Myocyte (in vitro differentiated cells): ENCODE measurements around the gene TCP11L1. TPM values are rescaled to one million over a fixed set of nuclear protein-coding genes. Genes with fewer than 3 reads are reported as not detected.
"Not testable (repeated sequence)": the region's sequence is repeated elsewhere in the genome, so short reads cannot be mapped to it uniquely, and the experiment has no call there.

Experiments used
- DNase-seq: peaks from one replicate; pipeline ENCODE4 v3.0.0-alpha.2; 2012; ENCODE audit warnings: low read depth
- total RNA-seq: library from RNA; depleted of rRNA; stranded (reverse); fragments of >200 nt; gene quantifications from 2 replicates; pipeline ENCODE4 v1.2.3, GENCODE V29; 2014

TCP11L1 gene
- total RNA-seq, 1 donor from 2014 or later = 20.3 TPM

DNA sequence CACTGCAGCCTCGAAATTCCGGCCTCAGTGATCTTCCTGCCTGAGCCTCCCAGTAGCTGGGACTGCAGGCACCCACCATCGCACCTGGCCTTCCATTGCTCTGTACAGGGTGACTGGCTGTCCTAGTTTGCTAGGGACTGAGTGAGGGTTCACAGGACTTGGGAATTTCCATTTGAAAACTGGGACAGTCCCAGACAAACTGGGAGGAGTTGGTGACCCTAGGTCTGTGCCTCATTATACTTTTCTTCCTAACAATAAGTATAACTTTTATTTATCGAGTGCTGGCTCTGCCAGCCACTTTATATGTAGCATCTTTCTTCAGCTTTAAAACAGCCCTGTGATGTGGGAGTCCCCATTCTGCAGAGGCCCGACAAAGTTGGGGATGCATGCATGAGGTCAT is 25.5 kb downstream of the TCP11L1 start:
- DNase-seq = no peak

DNA sequence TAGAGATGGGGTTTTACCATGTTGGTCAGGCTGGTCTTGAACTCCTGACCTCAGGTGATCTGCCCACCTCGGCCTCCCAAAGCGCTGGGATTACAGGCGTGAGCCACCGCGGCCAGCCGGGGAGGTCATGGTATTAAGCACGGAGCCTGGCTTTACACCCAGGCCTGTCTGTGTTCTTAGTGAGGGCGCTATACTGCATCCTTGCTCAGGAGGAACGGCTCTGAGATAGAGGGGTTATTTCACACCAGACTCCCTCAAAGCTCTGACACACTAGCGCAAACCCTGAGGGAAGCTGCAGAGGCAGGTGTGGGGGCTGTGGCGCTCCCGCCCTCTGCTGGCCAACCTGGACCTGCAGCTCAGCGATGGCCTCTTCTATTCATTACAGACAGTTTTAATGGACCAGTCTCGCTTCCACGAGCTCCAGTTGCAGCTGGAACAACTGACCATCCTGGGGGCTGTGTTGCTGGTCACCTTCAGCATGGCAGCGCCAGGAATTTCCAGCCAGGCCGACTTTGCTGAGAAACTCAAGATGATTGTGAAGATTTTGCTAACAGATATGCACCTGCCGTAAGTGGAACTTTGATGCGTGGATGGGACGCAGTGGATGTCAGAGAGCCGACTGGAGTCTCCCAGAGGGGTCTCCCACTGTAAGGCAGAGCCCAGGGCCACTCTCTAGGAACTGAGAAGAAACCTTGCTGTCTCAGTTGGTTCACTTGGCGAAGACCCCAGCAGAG is 26.2 kb downstream of the TCP11L1 start:
- DNase-seq = peak; percentile 65

DNA sequence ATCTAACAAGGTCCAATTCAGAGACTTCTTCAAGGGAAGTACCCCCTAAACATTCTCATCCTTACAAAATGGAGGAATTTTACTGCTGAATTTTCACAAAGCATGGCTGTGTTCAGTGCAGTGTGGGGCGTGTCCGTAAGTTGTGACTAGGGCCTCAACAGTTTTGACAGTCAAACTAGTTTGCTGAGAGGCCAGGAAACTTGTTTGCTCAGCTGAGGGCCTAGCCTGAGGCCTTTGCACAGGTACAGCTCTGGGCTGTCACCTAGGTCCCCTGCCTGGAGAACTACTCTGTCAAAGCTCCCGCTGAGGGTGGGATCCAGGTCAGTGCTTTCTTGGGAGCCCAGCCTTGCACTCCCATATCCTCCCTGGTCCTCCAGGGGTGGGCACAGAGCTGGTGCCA is 27.9 kb downstream of the TCP11L1 start:
- no peak for DNase-seq

DNA sequence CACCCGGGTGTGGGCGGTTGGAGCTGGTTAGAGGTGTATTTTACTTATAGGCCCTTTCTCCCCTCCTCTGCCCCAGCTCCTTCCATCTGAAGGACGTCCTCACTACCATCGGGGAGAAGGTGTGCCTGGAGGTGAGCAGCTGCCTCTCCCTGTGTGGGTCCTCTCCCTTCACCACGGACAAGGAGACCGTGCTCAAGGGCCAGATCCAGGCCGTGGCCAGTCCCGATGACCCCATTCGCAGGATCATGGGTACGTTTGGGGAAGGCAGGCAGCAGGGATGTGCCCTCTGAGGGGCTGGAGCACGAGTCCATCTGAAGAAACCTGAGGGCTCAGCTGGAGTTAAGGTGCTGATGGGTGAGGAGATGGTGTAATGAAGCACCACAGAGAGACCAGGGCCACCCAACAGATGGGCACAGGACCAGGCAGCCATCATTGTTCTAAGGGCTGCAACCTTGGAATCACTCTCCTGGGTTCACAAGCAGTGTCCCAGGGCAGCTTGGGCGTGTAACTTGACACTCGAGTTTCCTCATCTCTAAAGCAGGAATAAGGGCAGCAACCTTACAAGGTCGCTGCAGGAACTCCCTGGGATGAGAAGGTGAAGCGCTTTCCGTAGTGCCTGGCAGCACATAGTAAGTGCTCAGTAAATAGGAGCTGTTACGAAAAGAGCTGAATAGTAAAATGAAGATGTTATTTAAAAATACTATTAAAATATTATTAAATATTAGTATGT is 29.4 kb downstream of the TCP11L1 start:
- no peak for DNase-seq

DNA sequence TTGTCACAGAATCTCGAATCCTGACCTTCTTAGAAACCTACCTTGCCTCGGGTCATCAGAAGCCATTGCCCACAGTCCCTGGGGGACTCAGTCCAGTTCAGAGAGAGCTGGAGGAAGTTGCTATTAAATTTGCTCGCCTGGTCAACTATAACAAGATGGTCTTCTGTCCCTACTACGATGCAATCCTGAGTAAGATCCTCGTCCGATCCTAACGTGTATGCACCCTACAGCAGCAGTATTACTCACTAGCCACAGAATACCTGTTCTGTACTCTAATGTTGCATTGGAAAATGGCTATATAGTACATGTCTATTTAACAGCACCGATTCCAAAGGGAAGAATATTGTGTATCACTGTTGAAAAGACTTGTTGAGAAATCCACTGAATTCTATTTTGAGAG is 33.1 kb downstream of the TCP11L1 start:
- DNase-seq = no peak

DNA sequence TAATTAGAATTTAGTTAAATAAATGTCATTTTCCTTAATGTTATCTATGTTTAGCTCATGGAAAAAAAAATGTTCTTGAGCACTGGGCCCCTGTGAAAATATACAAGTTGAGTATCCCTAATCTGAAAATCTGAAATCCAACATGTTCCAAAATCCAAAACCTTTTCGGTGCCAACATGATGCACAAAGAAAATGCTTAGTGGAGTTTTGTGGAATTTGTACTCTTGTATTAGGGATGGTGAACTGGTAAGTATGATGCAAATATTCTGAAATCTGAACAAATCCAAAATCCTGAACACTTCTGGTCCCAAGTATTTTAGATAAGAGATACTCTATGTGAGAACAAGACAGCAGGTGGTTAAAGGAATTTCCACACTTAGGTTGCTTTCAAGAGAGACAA is 44.5 kb downstream of the TCP11L1 start:
- no peak for DNase-seq

DNA sequence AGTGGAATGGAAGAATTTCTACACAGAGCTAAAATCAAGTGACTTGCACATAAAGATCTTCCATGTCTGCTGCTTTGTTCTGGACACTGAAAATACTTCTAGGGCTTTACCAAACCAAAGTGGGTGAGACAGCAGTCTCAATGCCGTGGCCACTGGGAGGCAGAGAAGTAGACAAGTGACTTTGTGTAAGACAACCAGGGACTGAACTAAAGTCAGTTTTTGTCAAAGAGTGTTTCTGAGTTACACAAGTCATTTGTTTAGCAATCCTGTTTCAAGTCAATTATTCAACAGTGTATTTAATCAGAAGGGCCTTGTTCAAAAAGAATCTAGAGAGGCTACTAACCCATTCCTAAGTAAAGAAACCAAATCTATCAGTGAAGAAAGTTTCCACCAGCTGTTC is 46.6 kb downstream of the TCP11L1 start:
- no peak for DNase-seq

DNA sequence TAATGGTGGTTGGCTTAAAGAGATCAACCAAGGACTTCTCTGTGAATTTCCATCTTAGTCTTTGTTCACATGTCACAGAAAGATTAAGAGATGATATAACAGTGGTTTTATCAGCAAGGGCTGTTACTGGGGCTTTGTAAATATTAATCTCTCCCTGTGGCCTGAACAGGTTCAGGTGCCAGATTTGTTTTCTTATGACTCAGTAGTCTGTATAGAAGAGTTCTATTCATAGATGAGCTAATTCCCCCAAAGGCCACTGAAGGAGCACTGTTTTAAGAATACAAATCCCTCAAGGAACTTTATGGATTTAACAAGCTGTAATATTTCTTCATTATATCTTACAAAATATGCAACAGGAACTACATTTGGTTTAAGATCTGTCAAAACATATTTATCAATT is 50.4 kb downstream of the TCP11L1 start:
- DNase-seq = peak; percentile 67

DNA sequence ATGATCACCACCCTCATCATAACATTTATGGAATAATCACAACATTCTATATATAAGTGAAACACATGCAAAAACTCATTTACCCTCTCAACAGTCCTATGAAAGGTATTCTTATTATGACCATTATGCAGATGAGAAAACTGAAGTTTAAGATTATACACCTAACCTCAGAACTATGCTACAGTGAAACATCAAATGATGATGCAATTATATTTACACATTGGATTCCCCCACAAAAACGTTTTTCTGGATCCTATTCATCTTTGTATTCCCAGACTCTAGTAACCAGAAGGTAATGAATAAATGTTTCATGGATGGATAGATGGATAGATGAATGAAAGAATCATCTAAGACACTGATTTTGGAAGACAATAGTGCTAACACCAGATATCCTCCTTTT is 54.8 kb downstream of the TCP11L1 start:
- DNase-seq = no peak

DNA sequence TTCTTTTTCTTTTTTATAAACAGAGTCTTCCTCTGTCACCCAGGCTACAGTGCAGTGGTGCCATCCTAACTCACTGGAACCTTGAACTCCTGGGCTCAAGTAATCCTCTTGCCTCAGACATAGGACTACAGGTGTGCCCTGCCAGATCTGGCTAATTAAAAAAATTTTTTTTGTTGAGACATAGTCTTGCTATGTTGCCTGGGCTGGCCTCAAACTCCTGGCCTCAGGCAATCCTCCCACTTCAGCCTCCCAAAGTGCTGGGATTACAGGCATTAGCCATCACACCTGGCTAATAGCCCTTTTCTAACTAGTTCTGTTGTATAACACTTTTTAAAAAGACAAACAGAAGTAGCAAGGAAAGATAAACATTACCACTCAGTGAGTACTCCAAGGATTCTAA is 64.5 kb downstream of the TCP11L1 start:
- no peak for DNase-seq

DNA sequence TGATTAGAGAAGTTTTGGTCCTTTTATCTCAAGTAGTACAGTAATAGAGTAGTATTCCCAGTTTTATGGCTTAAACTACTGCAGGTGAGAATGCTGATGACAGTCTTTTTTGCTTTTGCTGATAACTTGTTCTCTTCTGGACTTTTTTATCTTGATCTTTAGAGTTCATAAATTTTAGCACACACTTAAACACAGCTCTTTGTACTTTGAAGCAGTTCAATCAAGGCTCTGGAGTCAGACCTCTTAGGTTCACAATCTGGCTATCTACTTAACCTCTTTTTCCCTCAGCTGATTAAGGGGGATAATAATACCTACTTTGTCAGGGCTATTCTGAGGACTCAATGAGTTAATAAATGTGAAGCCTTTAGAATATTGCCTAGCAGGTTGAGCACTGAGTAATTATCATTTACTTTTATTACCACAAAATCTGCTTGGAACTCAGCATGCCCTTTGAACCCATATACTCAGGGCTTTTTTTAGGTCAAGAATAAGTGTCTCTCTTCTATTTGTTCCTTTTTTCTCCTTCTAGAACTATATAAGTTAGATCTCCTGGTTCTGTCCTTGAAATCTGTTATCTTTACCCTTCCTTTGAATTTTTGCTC is 70.0 kb downstream of the TCP11L1 start:
- peak; percentile 12 for DNase-seq

DNA sequence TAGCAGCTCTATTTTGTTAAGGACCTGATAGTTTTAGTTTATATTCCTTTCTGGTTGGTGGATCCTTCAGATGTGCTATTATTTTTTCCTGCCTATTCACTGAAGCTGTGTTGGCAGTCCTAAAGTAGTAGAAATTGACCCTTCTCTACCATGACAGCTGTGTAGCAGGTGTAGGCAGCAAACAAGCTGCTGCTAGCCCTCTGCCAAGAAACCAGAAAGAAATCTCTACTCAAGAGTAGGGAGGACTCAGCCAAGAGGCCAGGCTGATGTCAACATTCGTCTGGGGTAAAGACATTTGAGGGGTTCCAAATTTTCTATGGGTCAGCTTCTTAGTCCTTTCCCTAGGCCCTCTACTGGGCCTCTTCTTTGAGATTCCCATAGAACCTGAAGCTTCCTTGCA is 70.7 kb downstream of the TCP11L1 start:
- DNase-seq = peak; percentile 85

DNA sequence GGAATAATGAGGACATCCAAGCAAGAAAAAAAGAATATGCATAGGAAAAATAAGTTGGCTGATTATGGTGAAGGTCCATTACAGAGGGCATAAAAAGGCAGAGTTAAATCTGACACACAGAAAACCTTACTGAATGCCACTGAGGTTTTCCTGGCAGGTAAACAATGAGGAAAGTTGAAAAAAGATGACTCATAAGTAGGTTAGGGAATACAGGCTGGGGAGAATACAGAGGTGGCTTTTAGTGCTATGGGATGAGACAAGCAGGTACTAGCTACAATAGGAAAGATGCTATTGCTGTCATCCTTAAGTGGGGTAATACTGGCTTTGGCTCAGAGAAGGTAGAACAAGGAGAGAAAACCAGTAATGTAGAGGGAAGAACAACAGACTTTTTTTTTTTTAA is 77.2 kb downstream of the TCP11L1 start:
- DNase-seq = no peak

DNA sequence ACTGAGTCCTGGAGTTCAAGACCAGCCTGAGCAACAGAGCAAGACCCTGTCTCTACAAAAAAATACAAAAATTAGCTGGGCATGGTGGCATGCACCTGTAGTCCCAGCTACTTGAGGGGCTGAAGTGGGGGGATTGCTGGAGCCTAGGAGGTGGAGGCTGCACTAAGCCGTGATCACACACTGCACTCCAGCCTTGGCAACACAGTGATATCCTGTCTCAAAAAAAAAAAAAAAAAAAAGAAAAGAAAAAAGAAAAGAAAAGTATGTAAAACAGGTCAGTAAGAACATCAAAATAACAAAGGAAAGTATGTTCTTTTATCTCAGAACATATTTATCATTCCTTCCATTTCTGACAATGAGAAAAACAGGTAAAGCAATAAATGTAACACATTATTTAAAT is 83.3 kb downstream of the TCP11L1 start:
- DNase-seq = not testable (repeated sequence)

Other genes starting within 250 kb of the TCP11L1 start
- gene CCDC73, start 244.9 kb upstream of the TCP11L1 start, total RNA-seq = not detected in 2 replicates
- gene PRRG4, start 209.6 kb upstream of the TCP11L1 start, total RNA-seq = 0.08 and 0.21 TPM in 2 replicates
- gene QSER1, start 146.8 kb upstream of the TCP11L1 start, total RNA-seq = 17.5 and 19.2 TPM in 2 replicates
- 20.6 and 21.1 TPM in 2 replicates for gene DEPDC7, start 23.7 kb upstream of the TCP11L1 start, total RNA-seq
- 24.4 and 28.5 TPM in 2 replicates for gene CSTF3, start 121.9 kb downstream of the TCP11L1 start, total RNA-seq
- gene HIPK3, start 217.8 kb downstream of the TCP11L1 start, total RNA-seq = 166 and 185 TPM in 2 replicates